Embryonic facial prominence (tissue), 1 donor: ENCODE measurements around the gene TMEM255B.
"Not testable (repeated sequence)": the region's sequence is repeated elsewhere in the genome, so short reads cannot be mapped to it uniquely, and the experiment has no call there.

Experiments used
- DNase-seq: peaks from one replicate; pipeline ENCODE4 v3.0.0-alpha.2; 2016; ENCODE audit errors: extremely low spot score

The TMEM255B gene

DNA sequence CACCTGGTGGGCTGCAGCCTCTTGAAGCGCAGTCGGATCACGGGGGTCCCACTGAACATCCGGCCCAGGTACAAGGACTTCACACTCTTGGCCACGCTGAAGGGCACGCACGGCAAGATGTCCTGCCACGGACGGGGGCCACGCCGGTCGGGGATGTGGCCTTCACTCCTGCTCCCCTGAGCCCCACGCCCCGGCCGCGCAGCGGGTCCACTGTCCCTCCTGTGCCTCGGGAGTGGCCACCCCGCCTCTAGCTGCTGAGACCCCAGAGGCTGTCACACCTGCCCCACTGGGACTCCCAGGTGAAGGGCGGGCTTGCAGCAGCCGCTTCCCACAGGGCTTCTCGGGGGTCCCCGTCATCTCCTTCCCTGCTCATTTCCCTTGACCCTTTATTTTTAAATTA is 73.6 kb downstream of the TMEM255B start:
- DNase-seq: no peak

GRCh38 chr13:113833111-113833830 is 74.2 kb downstream of the TMEM255B start:
- DNase-seq: no peak

DNA sequence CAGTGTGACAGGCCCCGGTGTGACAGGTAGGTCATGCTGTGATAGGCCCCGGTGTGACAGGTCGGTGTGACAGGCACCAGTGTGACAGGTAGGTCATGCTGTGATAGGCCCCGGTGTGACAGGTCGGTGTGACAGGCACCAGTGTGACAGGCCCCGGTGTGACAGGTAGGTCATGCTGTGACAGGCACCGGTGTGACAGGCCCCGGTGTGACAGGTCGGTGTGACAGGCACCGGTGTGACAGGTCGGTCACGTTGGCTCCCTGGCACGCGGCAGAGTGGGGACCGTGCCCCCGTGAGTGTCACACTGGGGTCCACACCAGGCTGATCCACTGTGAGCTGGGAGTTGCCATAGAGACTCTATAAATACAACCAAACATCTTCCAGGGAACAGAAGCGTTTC is 75.0 kb downstream of the TMEM255B start:
- not testable (repeated sequence) for DNase-seq

- DNase-seq: no peak
These were observed 75.6 kb downstream of the TMEM255B start for GRCh38 chr13:113834496-113835200.

- no peak for DNase-seq
These were observed 76.6 kb downstream of the TMEM255B start for GRCh38 chr13:113835461-113836270.

DNA sequence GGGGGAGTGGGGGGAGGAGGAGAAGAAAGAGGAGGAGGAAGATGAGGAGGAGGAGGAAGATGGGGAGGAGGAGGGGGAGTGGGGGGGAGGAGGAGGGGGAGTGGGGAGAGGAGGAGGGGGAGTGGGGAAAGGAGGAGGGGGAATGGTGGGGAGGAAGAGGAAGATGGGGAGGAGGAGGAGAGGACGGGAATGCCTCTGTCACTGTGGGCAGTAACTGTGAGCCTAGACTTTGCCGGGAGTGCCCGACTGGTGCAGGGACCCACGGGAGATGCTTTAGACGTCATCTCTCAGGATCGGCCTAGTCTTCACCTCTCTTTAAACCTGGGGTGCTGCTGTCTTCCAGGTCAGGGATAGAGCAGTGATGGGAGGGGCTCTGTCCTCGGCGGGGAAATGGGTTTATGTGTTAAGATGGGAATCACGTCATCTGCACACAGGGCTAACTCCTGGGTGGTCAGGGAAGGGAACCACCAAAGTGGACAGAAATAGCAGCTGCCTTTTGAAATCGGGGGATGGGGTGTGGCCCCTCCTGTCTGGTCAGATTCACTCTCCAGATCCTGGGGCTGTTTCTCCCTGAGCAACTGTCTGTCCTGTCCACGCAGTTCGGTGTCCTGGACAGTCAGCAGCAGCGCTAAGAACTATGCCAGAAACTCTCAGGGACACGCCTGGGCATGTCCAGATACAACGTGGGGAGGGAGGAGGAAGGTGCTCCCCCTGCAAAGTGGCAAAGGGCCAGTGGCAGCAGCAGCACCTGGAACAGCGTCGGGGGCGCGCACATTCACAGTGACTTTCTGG is 77.9 kb downstream of the TMEM255B start:
- no peak for DNase-seq

DNA sequence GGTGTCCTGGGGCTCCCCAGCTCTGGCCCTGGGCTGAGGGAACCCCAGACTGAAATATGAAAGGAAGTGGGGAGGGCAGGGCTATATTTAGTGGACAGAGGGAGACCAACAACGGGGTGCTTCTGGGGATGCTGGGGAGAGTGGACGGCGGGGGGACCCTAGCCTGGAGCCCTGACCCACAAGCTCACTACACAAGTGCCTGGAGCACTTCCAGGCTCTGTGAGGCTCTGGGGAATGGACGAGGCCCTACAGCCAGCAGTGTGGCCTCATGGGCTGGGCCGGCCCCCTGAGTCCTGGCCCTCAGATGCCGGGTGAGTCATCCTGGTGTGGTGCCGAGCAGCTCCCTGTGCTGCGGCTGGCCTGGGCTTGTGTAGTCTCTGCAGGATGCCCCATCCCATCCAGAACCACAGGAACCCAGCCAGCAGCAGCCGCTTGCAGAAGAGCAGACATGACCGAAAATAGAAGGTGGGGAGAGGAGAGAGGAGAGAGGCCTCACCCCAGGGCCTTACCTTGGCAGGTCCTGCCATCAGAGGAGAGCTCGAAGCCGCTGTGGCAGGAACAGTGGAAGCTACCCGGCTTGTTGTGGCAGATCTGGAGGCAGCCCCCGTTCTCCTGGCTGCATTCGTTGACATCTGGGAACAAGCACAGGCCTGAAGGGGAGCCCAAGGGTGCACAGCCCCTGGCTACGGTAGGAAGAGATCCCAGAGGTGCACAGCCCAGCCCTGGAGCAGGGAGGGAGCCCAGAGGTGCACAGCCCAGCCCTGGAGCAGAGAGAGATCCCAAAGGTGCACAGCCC is 78.7 kb downstream of the TMEM255B start:
- DNase-seq: no peak

DNA sequence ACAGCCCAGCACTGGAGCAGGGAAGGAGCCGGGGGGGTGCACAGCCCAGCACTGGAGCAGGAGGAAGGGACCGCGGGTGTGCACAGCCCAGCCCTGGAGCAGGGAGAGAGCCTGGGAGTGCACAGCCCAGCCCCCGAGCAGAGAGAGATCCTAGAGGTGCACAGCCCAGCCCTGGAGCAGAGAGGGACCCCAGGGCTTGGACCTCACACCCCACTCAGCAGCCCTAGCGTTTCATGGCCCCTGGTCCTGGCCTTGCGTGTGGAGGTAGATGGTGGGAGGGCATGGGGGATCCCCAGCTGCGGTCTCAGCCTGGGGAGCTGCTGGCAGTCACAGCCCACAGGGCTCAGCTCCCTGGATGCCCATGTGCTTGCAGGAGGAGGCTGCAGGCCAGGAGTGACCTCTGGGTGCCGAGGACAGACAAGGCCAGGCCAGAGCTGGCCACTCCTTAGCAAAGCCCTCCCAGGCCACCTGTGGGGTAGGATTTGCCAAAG is 79.7 kb downstream of the TMEM255B start:
- no peak for DNase-seq

DNA sequence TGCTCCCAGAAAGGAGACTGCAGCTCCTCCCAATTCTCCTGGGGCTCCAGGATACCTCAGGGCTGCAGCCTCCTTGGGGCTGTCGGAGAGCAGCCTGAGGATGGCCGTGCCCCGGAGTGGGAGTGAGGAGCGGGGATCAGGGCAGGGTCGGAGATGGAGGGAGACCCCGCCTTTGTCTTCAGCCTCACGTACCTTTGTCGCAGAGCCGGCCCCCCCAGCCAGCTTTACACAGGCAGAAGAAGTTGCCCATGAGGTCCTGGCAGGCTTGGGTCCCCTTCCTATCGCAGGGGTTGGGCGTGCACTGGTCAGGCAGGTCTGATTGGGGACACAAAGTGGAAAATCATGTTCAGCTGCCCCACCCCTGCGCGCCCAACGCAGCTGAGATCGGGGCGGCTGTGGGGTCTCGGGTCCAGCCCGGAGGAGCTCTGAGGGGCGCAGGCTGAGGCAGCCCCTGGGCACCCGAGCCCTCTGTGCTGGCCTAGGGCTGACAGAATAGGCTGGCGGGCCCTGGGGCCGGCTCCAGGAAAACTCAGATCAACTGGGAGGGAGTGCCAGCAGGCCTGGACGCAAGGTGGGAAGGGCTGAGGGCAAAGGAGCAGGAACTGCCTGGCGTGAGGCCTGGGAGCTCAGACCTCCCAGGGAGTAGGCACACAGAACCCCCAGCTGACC is 80.6 kb downstream of the TMEM255B start:
- no peak for DNase-seq

DNA sequence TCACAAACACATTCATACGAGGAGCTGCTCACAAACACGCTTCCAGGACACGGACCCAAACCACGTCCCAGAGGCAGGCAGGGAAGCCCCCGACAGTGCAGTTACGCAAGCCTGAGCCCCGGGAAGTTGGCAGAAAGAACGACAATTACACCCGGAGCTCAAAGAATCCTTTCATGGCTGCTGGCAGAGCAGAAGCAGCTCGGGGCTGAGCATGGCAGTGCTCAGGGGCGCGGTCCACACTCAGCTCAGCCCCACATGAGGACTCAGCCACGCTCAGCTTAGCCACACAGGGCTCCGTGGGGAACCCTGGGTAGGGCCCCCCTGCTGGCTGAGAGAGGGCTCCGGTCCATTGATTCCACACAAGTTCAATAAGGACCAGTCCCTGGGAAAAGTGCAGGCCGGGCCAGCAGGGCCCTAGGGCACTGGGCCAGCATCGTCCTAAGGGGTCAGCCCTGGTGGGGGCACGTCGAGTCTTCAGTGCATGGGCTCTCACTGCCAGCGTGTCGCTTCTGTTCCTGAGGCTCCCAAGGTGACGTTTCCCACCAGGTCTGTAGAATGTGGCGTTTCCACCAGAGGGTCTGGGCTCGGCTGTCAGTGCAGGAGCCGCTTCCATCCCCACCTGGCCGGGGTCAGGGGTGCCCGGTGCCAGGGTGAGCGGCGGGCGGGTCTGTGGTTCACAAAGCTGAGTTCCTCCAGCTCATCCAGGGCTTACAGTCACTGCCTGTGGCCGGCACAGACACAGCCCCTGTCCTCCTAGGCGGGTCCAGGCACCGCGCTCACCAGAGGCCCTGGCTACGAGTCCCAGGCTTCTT is 81.7 kb downstream of the TMEM255B start:
- no peak for DNase-seq

DNA sequence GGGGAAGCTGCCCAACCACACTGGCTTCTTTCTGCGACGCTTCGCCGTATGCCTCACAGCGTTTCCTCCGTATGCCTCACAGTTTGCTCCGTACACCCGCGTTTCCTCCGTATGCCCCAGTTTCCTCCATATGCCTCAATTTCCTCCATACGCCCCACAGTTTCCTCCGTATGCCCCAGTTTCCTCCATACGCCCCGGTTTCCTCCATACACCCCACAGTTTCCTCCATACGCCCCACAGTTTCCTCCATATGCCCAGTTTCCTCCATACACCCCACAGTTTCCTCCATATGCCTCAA is 82.3 kb downstream of the TMEM255B start:
- no peak for DNase-seq

DNA sequence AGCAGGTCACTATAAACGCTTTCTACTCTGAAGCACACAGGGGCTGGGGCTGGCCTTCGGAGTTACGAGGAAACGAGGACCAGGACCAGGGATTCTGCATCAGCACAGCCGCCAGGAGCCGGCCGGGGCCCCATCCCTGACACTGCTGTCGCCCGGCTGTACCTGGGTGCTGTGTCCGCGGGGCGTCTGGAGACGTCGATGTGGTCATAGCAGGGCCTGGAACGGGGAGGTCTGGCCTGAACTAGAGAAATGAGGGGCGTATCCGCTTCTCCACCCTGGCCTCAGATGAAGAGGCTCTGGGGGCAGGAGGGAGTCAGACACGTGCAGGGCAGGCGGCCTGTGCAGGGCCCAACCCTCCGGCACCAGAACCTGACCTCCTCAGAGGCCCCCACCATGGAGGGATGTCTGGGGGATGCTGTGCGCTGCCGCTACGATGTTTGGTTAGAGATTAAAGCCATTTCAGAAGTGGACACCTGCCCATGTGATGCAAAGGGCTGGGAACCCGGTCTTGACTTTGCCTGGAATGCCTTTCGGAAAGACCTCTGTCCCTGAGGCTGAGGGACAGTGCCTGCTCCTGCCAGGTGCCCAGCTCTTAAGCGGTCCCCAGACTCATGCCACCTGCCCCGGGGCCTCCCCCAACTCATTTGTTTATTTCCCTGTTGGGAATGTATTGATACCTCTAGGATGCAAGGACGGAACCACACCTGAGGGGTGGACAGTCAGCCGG is 83.5 kb downstream of the TMEM255B start:
- no peak for DNase-seq

DNA sequence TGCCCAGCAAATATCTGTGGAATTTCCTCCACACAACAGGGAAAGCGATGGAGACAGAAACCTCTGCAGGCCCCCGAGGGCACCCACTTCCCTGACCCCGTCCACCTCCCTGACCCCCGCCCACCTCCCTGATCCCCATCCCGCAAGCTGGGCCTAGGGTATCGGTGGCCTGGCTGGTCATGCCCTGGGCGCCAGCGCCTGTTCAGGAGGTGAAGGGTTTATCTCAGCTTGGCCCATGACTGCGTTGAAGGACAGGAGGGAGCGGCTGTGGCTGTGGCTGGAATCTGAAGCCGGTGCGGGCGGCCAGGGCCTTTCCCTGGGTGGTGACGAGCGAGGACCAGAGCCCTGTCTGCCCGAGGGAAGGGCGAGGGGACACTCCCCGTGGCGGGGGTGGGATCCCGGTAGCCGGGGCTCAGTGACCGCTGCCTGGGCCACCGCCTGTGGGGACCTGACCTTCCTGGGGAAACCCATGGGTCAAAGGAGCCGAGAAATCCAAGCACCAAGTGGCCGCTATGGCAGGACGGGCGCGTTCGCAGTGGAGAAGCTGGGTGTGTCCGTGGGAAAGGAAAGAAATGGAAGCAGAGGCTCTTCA is 84.1 kb downstream of the TMEM255B start:
- no peak for DNase-seq

DNA sequence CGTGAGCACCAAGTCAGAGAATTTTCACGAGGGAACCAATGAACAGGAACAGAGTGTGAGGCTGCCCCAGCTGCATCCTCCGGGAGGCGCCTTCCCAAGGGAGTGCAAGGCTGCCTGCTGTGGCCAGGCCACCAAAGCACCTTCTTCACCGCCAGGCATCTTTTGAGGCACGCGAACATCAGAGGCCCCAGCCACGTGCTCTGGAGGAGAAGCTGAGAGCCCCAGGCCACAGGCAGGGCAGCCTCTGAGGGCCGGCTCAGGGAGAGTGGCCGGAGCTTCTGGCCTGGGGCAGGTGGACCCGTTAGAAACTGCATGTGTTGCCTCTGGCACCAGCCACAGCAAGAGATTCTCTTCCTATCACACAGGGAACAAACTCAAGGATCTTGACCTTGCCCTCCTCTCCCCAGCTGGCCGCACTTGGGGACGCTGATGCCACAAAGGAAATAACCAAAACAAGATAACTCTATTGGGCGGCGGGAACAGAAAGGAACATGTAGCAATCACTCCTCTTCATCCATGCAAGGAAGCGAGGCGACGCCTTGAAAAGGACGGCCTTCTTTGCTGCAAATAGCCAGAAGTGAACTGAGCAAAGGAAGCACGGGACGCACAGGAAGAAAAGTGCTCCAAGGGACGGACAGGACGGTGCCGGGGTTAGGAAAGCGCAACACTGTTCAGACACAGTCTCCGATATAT is 85.0 kb downstream of the TMEM255B start:
- no peak for DNase-seq

DNA sequence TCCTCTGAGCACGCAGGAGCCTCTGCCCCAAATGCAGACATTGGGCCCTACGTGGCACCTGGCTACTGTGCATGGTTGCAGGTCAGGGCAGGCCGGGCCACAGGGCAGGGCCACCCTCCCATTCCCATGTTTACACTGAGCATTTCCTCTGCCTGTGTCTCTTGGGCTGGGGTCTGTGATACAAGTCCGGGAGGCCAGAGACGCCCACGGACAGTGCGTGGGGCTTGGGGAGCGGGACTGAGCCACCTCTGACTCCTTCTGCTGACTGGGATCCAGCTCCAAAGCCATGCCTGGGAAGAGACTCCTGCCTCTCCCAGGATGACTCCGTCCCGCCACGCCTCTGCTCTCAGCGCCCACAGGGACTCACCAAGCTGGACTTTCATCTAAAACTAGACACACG is 86.0 kb downstream of the TMEM255B start:
- DNase-seq: no peak

DNA sequence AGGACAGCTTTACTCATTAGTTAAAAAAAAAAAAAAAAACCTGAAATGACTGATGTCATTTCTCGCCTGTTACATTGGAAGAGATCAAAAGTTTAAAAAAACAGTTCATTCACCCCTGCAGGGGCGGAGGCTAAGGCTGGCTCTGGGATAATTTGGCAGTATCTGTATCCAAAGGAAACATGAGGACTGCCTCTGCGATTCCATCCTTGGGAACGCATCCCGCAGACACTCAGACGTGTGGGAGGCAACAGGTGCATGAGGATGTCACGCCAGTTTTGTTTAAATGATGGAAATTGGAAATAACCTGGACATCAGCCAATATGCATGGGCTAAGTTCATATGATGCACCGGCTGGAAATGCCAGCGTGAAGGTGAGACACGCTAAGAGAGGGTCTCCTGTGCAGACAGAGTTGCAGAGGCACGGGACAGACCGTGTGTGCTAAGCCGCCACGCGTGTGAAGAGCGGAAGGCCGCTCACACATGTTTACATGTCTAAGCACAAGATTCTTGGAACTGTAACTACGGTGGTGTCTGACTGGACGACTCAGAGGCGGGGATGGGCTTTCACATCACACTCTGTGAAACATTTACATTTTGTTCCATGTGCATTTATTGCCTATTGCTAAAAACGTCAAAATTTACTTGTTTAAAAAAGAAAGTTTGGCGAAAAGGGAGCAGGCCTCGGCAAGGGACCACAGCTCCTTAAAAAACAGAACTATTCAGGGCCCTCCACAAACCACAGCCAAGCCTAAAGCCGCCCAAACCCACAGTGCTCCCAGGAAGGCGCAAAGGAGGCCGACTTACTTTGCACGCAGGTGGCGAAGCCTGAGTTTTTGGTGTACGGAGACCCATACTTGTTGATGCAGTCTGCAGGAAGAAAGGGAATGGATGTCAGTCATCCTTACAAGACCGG is 87.0 kb downstream of the TMEM255B start:
- DNase-seq: no peak
